Measurements from ENCODE around the gene EEIG1. TPM values are rescaled to one million over a fixed set of nuclear protein-coding genes. Genes with fewer than 3 reads are reported as not detected.

EEIG1 gene
- total and polyA plus RNA-seq, 9 of the 15 experiments (the other 6 are each of a cell fraction or from before 2014, with no cell fraction given) = 0.17 to 16.7 (median 3.6) TPM

- TF ChIP-seq ZNF274 (IDR thresholded peaks at IDR 0.05; ENCODE audit: borderline replicate concordance, low read depth, low read length) (no peak), CBFA2T3 (IDR thresholded peaks at IDR 0.05) (peak; percentile 45; the same call in 1 of the 2 replicates), ATF7 (IDR thresholded peaks at IDR 0.05) (no peak), PTRF (tag; IDR thresholded peaks at IDR 0.05) (no peak), MAZ (CRISPR knock-in tag; conservative IDR thresholded peaks at IDR 0.05 in 1 of 2, IDR thresholded peaks at IDR 0.05 in 1 of 2) (peak in 1 of 2 experiments; percentile 61; a peak in 2 of 4 replicates), ZNF124 (CRISPR knock-in tag; IDR thresholded peaks at IDR 0.05) (no peak), SMC3 (conservative IDR thresholded peaks at IDR 0.05; ENCODE audit: insufficient read depth, low read depth, low read length) (peak; percentile 66), MLX (CRISPR knock-in tag; conservative IDR thresholded peaks at IDR 0.05) (no peak), PCBP2 (IDR thresholded peaks at IDR 0.05; ENCODE audit: low read depth, low read length, poor library complexity, severe bottlenecking) (no peak), HNRNPL (IDR thresholded peaks at IDR 0.05; ENCODE audit: low read depth, low read length) (0 out of 2 replicates have a peak, but pooled peaks have one; percentile 15), RBM15 (IDR thresholded peaks at IDR 0.05; ENCODE audit: insufficient read depth, low read length) (no peak), ZNF717 (CRISPR knock-in tag; IDR thresholded peaks at IDR 0.05) (no peak), FOXK2 (conservative IDR thresholded peaks at IDR 0.05 in 1 of 2, IDR thresholded peaks at IDR 0.05 in 1 of 2; ENCODE audit: low read depth in 2 of 2) (0 out of 4 replicates have a peak, but pooled peaks of 1 of the 2 experiments have one; percentile 18), ZNF592 (IDR thresholded peaks at IDR 0.05) (0 out of 2 replicates have a peak, but pooled peaks have one; percentile 34), ID3 (CRISPR knock-in tag; IDR thresholded peaks at IDR 0.05) (no peak), ID3 (tag; IDR thresholded peaks at IDR 0.05) (no peak), NFE2 (IDR thresholded peaks at IDR 0.05; ENCODE audit: low read depth) (peak; percentile 67; the same call in 1 of the 2 replicates), CBFA2T2 (conservative IDR thresholded peaks at IDR 0.05) (0 out of 2 replicates have a peak, but pooled peaks have one; percentile 20), ATF3 (IDR thresholded peaks at IDR 0.05) (peak; percentile 98), ATF3 (CRISPR knock-in tag; conservative IDR thresholded peaks at IDR 0.05) (no peak), PTBP1 (IDR thresholded peaks at IDR 0.05; ENCODE audit: low read depth, low read length) (no peak)
These were observed 25.3 kb downstream of the EEIG1 start (continued) for GRCh38 chr9:127955294-127956015.

Measured in K562 (cell line).